PC-9 (cell line): ENCODE data around the gene TAX1BP1.

Experiments used
- CTCF ChIP-seq: fragments of 200-600 bp; sonication (generic); conservative IDR thresholded peaks from 2 replicates; pipeline ENCODE4 v1.6.1; 2017; ENCODE audit warnings: mixed run types, antibody characterized with exemption, mild to moderate bottlenecking, moderate library complexity
- EZH2 ChIP-seq: fragments of 200-600 bp; sonication (generic); IDR thresholded peaks from 2 replicates; pipeline ENCODE4 v1.8.0; 2017; ENCODE audit warnings: antibody characterized with exemption, low read depth

- TF ChIP-seq CTCF (no peak), EZH2 (no peak)
Measured at GRCh38 chr7:27753863-27754262, 13.9 kb downstream of the TAX1BP1 start.
